PC-9 (cell line): ENCODE results near the gene TMPO. TPM values are rescaled to one million over a fixed set of nuclear protein-coding genes. Genes with fewer than 3 reads are reported as not detected.

ENCODE experiments used
- BruUV-seq: library from RNA; stranded (reverse); fragments of 400-500 nt; replicated peaks from 2 replicates; lab custom pipeline; 2021; lab: Mats Ljungman, UMichigan
- CTCF ChIA-PET: fragments of 300-600 bp; sonication (Branson Sonifier 250); formaldehyde crosslinking; loops from one replicate; lab custom pipeline; 2022; ENCODE audit warnings: antibody characterized with exemption; lab: Charles Lee
- POLR2A ChIA-PET: fragments of 300-600 bp; sonication (Branson Sonifier 250); formaldehyde crosslinking; loops from one replicate; lab custom pipeline; 2022; ENCODE audit warnings: antibody characterized with exemption; ENCODE audit not compliant: unreplicated experiment; lab: Charles Lee
- DNase-seq, 2 experiments: peaks; one replicate each; pipeline versions ENCODE4 v3.0.0 to v3.0.0-alpha.2; 2015 to 2022; ENCODE audit warnings: mixed read lengths in 1 of 2
- H2AFZ ChIP-seq: fragments of 200-600 bp; sonication (generic); 2 replicates; pipeline ENCODE4 v1.8.1; 2017; ENCODE audit warnings: antibody characterized with exemption
- H3F3A ChIP-seq: fragments of 200-600 bp; sonication (generic); 2 replicates; pipeline ENCODE4 v1.8.1; 2017; ENCODE audit warnings: antibody characterized with exemption, mild to moderate bottlenecking, low read depth; ENCODE audit not compliant: insufficient read depth
- H3K27ac ChIP-seq: fragments of 200-600 bp; sonication (generic); 2 replicates; pipeline ENCODE4 v1.6.1; 2016; ENCODE audit warnings: mixed run types
- H3K27me3 ChIP-seq: fragments of 200-600 bp; sonication (generic); 2 replicates; pipeline ENCODE4 v1.6.1; 2016; ENCODE audit warnings: low read depth, mixed run types; ENCODE audit not compliant: insufficient read depth
- H3K36me3 ChIP-seq: fragments of 200-600 bp; sonication (generic); 2 replicates; pipeline ENCODE4 v1.6.1; 2016; ENCODE audit warnings: low read depth, mixed run types
- H3K4me1 ChIP-seq: fragments of 200-600 bp; sonication (generic); replicated peaks from 2 replicates; pipeline ENCODE4 v1.6.1; 2016; ENCODE audit warnings: mixed run types; ENCODE audit not compliant: insufficient read depth
- H3K4me2 ChIP-seq: fragments of 200-600 bp; sonication (generic); 2 replicates; pipeline ENCODE4 v1.6.1; 2017; ENCODE audit warnings: mixed run types
- H3K4me3 ChIP-seq: fragments of 200-600 bp; sonication (generic); 2 replicates; pipeline ENCODE4 v1.6.1; 2016; ENCODE audit warnings: mixed run types
- H3K79me2 ChIP-seq: fragments of 200-600 bp; sonication (generic); 2 replicates; pipeline ENCODE4 v1.6.1; 2017; ENCODE audit warnings: low read depth, mixed run types
- H3K9me2 ChIP-seq: fragments of 200-600 bp; sonication (generic); 2 replicates; pipeline ENCODE4 v1.8.1; 2017; ENCODE audit warnings: mild to moderate bottlenecking; ENCODE audit not compliant: insufficient read depth
- H3K9me3 ChIP-seq: fragments of 200-600 bp; sonication (generic); 2 replicates; pipeline ENCODE4 v1.8.1; 2016; ENCODE audit warnings: low read depth; ENCODE audit not compliant: insufficient read depth
- H4K20me1 ChIP-seq: fragments of 200-600 bp; sonication (generic); 2 replicates; pipeline ENCODE4 v1.8.1; 2017; ENCODE audit not compliant: insufficient read depth
- CTCF ChIP-seq: fragments of 200-600 bp; sonication (generic); conservative IDR thresholded peaks from 2 replicates; pipeline ENCODE4 v1.6.1; 2017; ENCODE audit warnings: mixed run types, antibody characterized with exemption, mild to moderate bottlenecking, moderate library complexity
- EZH2 ChIP-seq: fragments of 200-600 bp; sonication (generic); IDR thresholded peaks from 2 replicates; pipeline ENCODE4 v1.8.0; 2017; ENCODE audit warnings: antibody characterized with exemption, low read depth
- intact Hi-C: fragments of 100-400 bp; cut with micrococcal nuclease; formaldehyde crosslinking; loops from one replicate; pipeline ENCODE4 v1.10.0; 2022; ENCODE audit not compliant: unreplicated experiment
- total RNA-seq: library from RNA; stranded (reverse); gene quantifications from 2 replicates; pipeline ENCODE4 v1.2.3, GENCODE V29; 2021

Gene TMPO
- total RNA-seq, 1 experiment from 2014 or later, result 171 TPM

GRCh38 chr12:98587084-98587483 lies 71.7 kb downstream of the TMPO start:
- no peak overlapping the region for H3K4me3 ChIP-seq
- no peaks in the 10 kb centered on the region for H3K79me2 ChIP-seq
- H3K27me3 ChIP-seq, result no peaks in the 10 kb centered on the region
- no peaks in the 10 kb centered on the region for H3K4me1 ChIP-seq
- intact Hi-C loops, result no loop called here
- TF ChIP-seq EZH2 (no peak), CTCF (no peak)
- no peak overlapping the region for H3K4me2 ChIP-seq
- H3F3A ChIP-seq, result no peaks in the 10 kb centered on the region
- no TSS peak for BruUV-seq
- H2AFZ ChIP-seq, result no peak overlapping the region
- no peaks in the 10 kb centered on the region for H3K9me3 ChIP-seq
- H3K27ac ChIP-seq, result no peak overlapping the region
- no peaks in the 10 kb centered on the region for H4K20me1 ChIP-seq
- CTCF ChIA-PET, result interaction anchor here (0.7 kb wide), 1 partner anchor 130 kb away, joined by 3 read pairs; no protein-coding TSS in a partner anchor
- POLR2A ChIA-PET, result no interaction called here
- H3K36me3 ChIP-seq, result no peaks in the 10 kb centered on the region
- no peaks in the 10 kb centered on the region for H3K9me2 ChIP-seq
- no peak for DNase-seq

- intact Hi-C loops, result no loop called here
- H2AFZ ChIP-seq, result no peak overlapping the region
- H3K27ac ChIP-seq, result no peak overlapping the region
- H3K36me3 ChIP-seq, result peaks cover 8% of the 10 kb centered on the region
- BruUV-seq, result no TSS peak
- H3K4me1 ChIP-seq, result peaks cover 16% of the 10 kb centered on the region
- no peaks in the 10 kb centered on the region for H3K9me2 ChIP-seq
- DNase-seq, result no peak
- H3K4me3 ChIP-seq, result no peak overlapping the region
- peaks cover 24% of the 10 kb centered on the region for H4K20me1 ChIP-seq
- H3K9me3 ChIP-seq, result no peaks in the 10 kb centered on the region
- H3K79me2 ChIP-seq, result peaks cover 27% of the 10 kb centered on the region
- no peak overlapping the region for H3K4me2 ChIP-seq
- H3K27me3 ChIP-seq, result no peaks in the 10 kb centered on the region
- peaks cover 9% of the 10 kb centered on the region for H3F3A ChIP-seq
- ChIA-PET POLR2A (interaction anchor here (0.7 kb wide), 1 partner anchor 452 kb away, joined by 8 read pairs; no protein-coding TSS in a partner anchor), CTCF (interaction anchor here (0.6 kb wide), 1 partner anchor 19 kb away, joined by 3 read pairs; no protein-coding TSS in a partner anchor)
- TF ChIP-seq CTCF, result no peak
Measured at GRCh38 chr12:98591209-98591608, 75.8 kb downstream of the TMPO start.

GRCh38 chr12:98592825-98593322 lies 77.5 kb downstream of the TMPO start:
- POLR2A ChIA-PET, result interaction anchor here (0.5 to 1.6 kb wide), 8 partner anchors 14 to 1220 kb away, joined by 3 to 9 read pairs (median 8); partner anchors contain the start of gene APAF1
- Histone ChIP-seq H3K36me3 (peaks cover 25% of the 10 kb centered on the region), H3K4me1 (peaks cover 20% of the 10 kb centered on the region), H3K79me2 (peaks cover 44% of the 10 kb centered on the region), H3K27ac (peak overlapping the region; percentile 57), H3F3A (peaks cover 24% of the 10 kb centered on the region), H3K9me2 (no peaks in the 10 kb centered on the region), H3K27me3 (no peaks in the 10 kb centered on the region), H3K4me3 (peak overlapping the region; percentile 95), H4K20me1 (peaks cover 40% of the 10 kb centered on the region), H3K9me3 (no peaks in the 10 kb centered on the region), H2AFZ (peak overlapping the region; percentile 92), H3K4me2 (peak overlapping the region; percentile 84)
- BruUV-seq, result TSS peak; percentile 98
- no peak for TF ChIP-seq EZH2
- TF ChIP-seq CTCF, result no peak
- intact Hi-C loops, result loop anchor here (1.0 kb wide), 1 partner anchor 52 kb away; the partner anchor contains the start of gene APAF1
- DNase-seq, result no peak
- CTCF ChIA-PET, result interaction anchor here (0.8 to 0.9 kb wide), 2 partner anchors 26 to 53 kb away, joined by 3 to 4 read pairs; no protein-coding TSS in a partner anchor
